NT2/D1 (cell line): ENCODE data around the gene HHEX.
"Not testable (repeated sequence)": the region's sequence is repeated elsewhere in the genome, so short reads cannot be mapped to it uniquely, and the experiment has no call there.

Source experiments
- SUZ12 ChIP-seq: IDR thresholded peaks from 2 replicates; pipeline ENCODE4 v1.6.1; 2011; ENCODE audit not compliant: insufficient read length, insufficient read depth; ENCODE audit errors: extremely low read depth
- YY1 ChIP-seq: IDR thresholded peaks from 2 replicates; pipeline ENCODE4 v1.6.1; 2011; ENCODE audit not compliant: insufficient read length, insufficient read depth

DNA sequence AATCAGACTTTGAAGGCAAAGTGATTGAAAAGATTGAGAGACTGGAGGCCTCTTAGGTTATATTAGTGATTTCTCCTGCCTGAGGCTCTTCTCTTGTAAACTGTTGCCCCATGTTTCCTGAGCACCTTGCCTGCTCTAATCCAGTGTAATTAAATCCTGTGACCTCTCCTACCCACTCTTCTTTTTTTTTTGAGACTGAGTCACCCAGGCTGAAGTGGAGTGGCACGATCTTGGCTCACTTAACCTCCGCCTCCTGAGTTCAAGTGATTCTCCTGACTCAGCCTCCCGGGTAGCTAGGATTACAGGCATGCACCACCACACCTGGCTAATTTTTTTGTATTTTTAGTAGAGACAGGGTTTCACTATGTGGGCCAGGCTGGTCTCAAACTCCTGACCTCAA is 38.9 kb upstream of the HHEX start:
- not testable (repeated sequence) for TF ChIP-seq YY1, SUZ12
